ENCODE measurements around the gene HHAT.

DNA sequence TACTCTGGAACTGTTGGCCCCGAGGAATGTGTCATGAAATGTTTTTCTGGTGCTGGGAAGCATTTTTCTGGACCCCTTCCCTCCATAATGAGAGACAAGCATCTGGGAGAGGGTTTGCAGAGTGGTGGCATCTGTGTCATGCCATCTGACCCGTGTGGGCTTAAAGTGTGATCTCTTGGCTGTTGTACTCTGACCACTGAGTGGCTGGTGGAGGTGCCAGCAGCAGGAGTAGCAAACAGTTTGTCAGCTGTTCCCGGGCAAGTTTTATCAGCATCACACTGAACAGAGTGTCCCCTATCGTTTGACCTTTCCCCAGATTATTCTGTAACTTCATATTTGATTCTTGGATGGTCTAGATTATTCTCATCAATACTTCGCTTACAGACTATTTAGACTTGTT is 150.1 kb downstream of the HHAT start:
- TF ChIP-seq, protein P1, sequence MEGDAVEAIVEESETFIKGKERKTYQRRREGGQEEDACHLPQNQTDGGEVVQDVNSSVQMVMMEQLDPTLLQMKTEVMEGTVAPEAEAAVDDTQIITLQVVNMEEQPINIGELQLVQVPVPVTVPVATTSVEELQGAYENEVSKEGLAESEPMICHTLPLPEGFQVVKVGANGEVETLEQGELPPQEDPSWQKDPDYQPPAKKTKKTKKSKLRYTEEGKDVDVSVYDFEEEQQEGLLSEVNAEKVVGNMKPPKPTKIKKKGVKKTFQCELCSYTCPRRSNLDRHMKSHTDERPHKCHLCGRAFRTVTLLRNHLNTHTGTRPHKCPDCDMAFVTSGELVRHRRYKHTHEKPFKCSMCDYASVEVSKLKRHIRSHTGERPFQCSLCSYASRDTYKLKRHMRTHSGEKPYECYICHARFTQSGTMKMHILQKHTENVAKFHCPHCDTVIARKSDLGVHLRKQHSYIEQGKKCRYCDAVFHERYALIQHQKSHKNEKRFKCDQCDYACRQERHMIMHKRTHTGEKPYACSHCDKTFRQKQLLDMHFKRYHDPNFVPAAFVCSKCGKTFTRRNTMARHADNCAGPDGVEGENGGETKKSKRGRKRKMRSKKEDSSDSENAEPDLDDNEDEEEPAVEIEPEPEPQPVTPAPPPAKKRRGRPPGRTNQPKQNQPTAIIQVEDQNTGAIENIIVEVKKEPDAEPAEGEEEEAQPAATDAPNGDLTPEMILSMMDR (IDR thresholded peaks at IDR 0.05; ENCODE audit: low read depth, low read length), result no peak
- TF ChIP-seq, protein P2, sequence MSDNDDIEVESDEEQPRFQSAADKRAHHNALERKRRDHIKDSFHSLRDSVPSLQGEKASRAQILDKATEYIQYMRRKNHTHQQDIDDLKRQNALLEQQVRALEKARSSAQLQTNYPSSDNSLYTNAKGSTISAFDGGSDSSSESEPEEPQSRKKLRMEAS (IDR thresholded peaks at IDR 0.05; ENCODE audit: low read depth, low read length), result no peak
- TF ChIP-seq POLR2A (IDR thresholded peaks at IDR 0.05; ENCODE audit: extremely low read depth, insufficient read length) (no peak), MYC (IDR thresholded peaks at IDR 0.05; ENCODE audit: low read depth, low read length) (no peak)
